ENCODE data around the gene KREMEN1.

DNA sequence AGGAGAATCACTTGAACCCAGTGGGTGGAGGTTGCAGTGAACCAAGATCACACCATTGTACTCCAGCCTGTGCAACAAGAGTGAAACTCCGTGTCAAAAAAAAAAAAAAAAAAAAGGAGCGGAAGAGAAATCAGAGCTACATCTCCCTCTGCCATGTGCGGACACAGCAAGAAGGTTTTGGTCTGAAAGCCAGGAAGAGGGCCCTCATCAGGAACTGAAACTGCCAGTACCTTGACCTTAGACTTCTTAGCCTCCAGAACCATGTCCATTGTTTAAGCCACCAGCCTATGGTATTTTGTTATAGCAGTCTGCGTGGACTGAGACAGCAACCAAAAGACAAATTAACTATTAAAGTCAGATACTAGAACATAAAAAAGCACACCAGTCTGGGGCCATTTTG is 41.6 kb downstream of the KREMEN1 start:
- TF ChIP-seq, protein P1, sequence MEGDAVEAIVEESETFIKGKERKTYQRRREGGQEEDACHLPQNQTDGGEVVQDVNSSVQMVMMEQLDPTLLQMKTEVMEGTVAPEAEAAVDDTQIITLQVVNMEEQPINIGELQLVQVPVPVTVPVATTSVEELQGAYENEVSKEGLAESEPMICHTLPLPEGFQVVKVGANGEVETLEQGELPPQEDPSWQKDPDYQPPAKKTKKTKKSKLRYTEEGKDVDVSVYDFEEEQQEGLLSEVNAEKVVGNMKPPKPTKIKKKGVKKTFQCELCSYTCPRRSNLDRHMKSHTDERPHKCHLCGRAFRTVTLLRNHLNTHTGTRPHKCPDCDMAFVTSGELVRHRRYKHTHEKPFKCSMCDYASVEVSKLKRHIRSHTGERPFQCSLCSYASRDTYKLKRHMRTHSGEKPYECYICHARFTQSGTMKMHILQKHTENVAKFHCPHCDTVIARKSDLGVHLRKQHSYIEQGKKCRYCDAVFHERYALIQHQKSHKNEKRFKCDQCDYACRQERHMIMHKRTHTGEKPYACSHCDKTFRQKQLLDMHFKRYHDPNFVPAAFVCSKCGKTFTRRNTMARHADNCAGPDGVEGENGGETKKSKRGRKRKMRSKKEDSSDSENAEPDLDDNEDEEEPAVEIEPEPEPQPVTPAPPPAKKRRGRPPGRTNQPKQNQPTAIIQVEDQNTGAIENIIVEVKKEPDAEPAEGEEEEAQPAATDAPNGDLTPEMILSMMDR (IDR thresholded peaks at IDR 0.05; ENCODE audit: borderline replicate concordance, extremely low read depth, low read length, poor library complexity, severe bottlenecking): no peak
- no peak for TF ChIP-seq EZH2 (IDR thresholded peaks at IDR 0.05; ENCODE audit: borderline replicate concordance, low read depth, low read length, severe bottlenecking)

Measured in DND-41 (cell line).